ENCODE results near the gene SLC6A8. TPM values are rescaled to one million over a fixed set of nuclear protein-coding genes. Genes with fewer than 3 reads are reported as not detected.
A peak's percentile ranks its signal among the peaks of the same experiment; 100 is the strongest.

The SLC6A8 gene
- total RNA-seq, 1 donor from 2014 or later: 5.9 TPM

DNA sequence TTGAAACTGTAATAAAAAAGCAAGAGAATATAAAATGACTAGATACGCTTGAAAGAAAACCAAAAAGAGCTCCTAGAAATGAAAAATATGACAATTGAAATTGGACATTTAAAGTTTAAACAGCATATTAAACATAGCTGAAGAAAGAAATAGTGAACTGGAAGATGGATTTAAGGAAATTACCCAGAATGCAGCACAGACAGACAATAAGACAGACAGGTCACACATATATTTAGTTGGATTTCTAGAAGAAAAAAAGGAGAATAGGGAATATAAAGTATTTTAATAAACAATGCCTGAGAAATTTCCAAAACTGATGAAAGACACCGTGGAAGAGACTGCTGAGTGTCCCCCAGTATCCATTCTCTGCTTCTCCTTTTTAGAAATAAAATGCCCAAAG, 34.2 kb upstream of the SLC6A8 start:
- no peaks in the 10 kb centered on the region for H3K36me3 Mint-ChIP-seq (ENCODE audit: low read depth)
- no peaks in the 10 kb centered on the region for H3K9me3 Mint-ChIP-seq
- no peak overlapping the region for H3K27ac Mint-ChIP-seq
- intact Hi-C loops (cut with micrococcal nuclease): no loop called here
- DNase-seq (ENCODE audit: low spot score): no peak
- peaks cover 6% of the 10 kb centered on the region for H3K27me3 Mint-ChIP-seq (ENCODE audit: insufficient read depth)
- H3K4me3 Mint-ChIP-seq: no peak overlapping the region
- no peaks in the 10 kb centered on the region for H3K4me1 Mint-ChIP-seq (ENCODE audit: low read depth)

DNA sequence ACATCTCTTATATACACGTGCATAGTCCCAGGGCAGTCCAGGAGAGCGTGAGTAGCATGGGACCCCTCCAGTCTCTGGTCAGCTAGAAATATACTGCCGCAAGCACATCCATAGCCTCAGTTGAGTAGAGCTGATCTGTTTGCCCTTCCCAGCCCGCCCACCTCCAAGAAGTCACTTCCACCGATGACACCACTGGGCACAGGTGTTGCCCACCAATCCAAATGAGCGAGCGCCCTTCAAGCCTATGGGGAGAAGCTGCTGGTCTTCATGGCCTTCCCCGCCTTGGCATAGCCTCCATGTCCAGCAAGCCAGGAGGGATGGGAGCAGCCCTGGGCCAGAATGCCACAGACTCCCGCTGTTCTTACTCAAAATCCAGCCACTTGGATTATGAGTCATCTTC, 30.6 kb upstream of the SLC6A8 start:
- no peak overlapping the region for H3K27ac Mint-ChIP-seq
- H3K4me1 Mint-ChIP-seq (ENCODE audit: low read depth): no peaks in the 10 kb centered on the region
- H3K4me3 Mint-ChIP-seq: no peak overlapping the region
- H3K27me3 Mint-ChIP-seq (ENCODE audit: insufficient read depth): peaks cover 14% of the 10 kb centered on the region
- H3K36me3 Mint-ChIP-seq (ENCODE audit: low read depth): no peaks in the 10 kb centered on the region
- DNase-seq (ENCODE audit: low spot score): no peak
- intact Hi-C loops (cut with micrococcal nuclease): no loop called here
- H3K9me3 Mint-ChIP-seq: no peaks in the 10 kb centered on the region

DNA sequence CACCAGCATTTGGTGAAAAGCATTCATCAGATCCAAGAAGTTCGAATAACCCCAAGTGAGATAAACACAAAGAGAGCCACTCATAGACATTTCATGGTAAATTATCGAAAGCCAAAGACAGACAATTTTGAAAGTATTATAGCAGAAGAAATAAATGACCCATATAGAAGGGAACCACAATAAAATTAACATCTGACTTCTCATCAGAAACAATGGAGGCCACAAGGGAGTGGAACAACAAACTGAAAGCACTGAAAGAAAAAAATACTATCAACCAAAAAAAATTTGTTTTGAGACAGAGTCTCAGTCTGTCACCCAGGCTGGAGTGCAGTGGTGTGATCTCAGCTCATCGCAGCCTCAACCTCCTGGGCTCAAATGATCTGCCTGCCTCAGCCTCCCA, 28.5 kb upstream of the SLC6A8 start:
- DNase-seq (ENCODE audit: low spot score): no peak
- Mint-ChIP-seq H3K9me3 (no peaks in the 10 kb centered on the region), H3K27ac (no peak overlapping the region), H3K36me3 (ENCODE audit: low read depth) (no peaks in the 10 kb centered on the region), H3K4me1 (ENCODE audit: low read depth) (no peaks in the 10 kb centered on the region), H3K27me3 (ENCODE audit: insufficient read depth) (peaks cover 20% of the 10 kb centered on the region), H3K4me3 (no peak overlapping the region)
- intact Hi-C loops (cut with micrococcal nuclease): no loop called here

DNA sequence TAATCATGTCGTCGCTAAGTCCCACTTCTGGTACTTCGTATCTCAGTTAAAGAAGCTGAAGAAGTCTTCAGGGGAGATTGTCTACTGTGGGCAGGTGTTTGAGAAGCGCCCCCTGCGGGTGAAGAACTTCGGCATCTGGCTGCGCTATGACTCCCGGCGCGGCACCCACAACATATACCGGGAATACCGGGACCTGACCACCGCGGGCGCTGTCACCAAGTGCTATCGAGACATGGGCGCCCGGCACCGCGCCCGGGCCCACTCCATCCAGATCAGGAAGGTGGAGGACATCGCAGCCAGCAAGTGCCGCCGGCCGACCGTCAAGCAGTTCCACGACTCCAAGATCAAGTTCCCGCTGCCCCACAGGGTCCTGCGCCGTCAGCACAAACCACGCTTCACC, 25.5 kb upstream of the SLC6A8 start:
- H3K9me3 Mint-ChIP-seq: no peaks in the 10 kb centered on the region

DNA sequence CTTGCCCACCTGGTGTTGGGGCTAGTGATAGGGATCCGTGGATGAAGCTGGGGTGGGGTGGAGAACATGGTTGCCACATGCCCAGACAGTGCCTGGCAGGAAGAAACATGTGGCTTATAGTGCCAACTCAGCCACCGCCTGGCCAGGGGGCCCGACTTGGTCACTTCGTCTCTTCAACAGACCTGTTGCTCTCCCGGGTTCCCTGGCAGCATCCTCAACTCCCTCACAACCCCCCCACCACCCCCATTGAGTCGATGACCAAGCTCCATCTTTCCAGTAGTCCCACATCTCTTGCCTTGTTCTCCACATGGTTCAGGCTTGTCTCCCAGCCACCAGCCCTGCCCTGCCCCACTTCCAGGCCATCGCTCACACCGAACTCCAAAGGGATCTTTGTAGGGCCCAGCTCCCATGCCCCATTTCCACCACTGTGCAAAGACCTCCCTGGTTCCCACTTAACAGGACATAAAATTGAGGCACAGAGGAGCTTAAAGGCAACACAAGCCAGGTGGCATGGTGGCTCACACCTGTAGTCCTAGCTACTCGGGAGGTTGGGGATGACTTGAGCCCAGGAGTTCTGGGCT, 21.9 kb upstream of the SLC6A8 start:
- intact Hi-C loops (cut with micrococcal nuclease): no loop called here

More for the DNA sequence above, 25.5 kb upstream of the SLC6A8 start:
- Mint-ChIP-seq H3K27me3 (ENCODE audit: insufficient read depth) (peaks cover 21% of the 10 kb centered on the region), H3K4me1 (ENCODE audit: low read depth) (no peaks in the 10 kb centered on the region), H3K36me3 (ENCODE audit: low read depth) (no peaks in the 10 kb centered on the region), H3K4me3 (peak overlapping the region; percentile 37), H3K27ac (no peak overlapping the region)
- intact Hi-C loops (cut with micrococcal nuclease): loop anchor here (1.0 kb wide), 2 partner anchors 123 to 703 kb away; no protein-coding TSS in a partner anchor
- peak; percentile 11 for DNase-seq (ENCODE audit: low spot score)

DNA sequence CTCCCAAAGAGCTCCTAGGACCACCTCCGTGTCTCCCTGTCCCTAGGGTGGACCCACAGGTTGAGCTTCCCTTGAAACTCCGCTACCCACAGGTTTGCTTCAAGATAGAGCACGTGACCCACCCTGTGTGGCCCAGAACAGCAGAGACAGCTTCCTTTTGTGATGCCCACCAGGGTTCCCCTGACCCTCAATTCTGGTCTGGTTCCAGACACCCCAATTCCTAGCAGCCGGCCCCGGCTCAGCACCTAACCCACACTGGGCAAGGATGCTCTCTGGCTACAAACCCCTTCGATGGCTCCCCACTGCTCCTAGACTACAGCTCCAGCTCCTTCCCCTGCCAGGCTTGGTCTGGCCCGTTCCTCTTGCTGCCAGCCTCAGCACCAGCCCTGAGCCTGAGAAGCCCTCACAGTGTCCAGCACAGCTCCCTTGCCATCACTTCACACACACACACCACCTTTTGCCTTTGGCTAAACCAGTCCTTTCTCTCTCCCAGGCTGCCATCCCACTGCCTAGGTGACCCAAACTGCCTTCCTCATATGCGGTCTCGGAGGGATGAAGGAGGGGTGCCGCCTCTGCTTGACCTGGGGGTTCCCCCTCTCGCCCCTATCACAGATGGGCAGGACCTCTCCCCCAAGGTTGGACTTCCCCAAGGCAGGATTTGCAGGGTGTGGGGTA, 20.3 kb upstream of the SLC6A8 start:
- H3K27me3 Mint-ChIP-seq (ENCODE audit: insufficient read depth): peaks cover 8% of the 10 kb centered on the region
- DNase-seq (ENCODE audit: low spot score): no peak
- intact Hi-C loops (cut with micrococcal nuclease): no loop called here
- no peak overlapping the region for H3K27ac Mint-ChIP-seq
- no peaks in the 10 kb centered on the region for H3K9me3 Mint-ChIP-seq
- peak overlapping the region; percentile 79 for H3K4me3 Mint-ChIP-seq
- H3K36me3 Mint-ChIP-seq (ENCODE audit: low read depth): no peaks in the 10 kb centered on the region
- peaks cover 7% of the 10 kb centered on the region for H3K4me1 Mint-ChIP-seq (ENCODE audit: low read depth)

More for the DNA sequence above, 21.9 kb upstream of the SLC6A8 start:
- H3K36me3 Mint-ChIP-seq (ENCODE audit: low read depth): no peaks in the 10 kb centered on the region
- no peak overlapping the region for H3K4me3 Mint-ChIP-seq
- peaks cover 7% of the 10 kb centered on the region for H3K4me1 Mint-ChIP-seq (ENCODE audit: low read depth)
- H3K27me3 Mint-ChIP-seq (ENCODE audit: insufficient read depth): peaks cover 21% of the 10 kb centered on the region
- no peak for DNase-seq (ENCODE audit: low spot score)
- H3K27ac Mint-ChIP-seq: no peak overlapping the region
- H3K9me3 Mint-ChIP-seq: no peaks in the 10 kb centered on the region

DNA sequence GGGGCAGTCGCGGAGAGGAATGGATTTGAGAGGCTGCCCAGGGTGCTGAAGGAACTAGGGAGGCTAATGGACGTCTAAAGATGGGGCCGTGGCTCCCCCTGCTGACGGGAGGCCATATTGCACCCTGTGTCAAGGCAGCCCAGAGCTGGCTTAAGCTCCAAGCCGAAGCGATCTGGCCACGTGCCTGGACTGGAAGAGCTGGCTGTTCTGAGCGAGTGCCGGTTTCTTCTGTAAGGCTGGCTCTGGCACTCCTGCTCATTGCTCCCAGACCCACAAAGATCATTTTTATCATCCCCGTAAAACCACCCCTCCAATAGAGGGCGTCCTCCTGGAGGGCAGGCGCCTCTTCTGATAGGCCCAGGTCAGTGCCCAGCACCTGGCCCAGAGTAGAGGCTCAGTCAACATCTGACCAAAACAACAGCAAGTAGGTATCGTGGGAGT, 19.8 kb upstream of the SLC6A8 start:
- Mint-ChIP-seq H3K9me3 (no peaks in the 10 kb centered on the region), H3K4me1 (ENCODE audit: low read depth) (peaks cover 7% of the 10 kb centered on the region), H3K27me3 (ENCODE audit: insufficient read depth) (peaks cover 8% of the 10 kb centered on the region), H3K27ac (no peak overlapping the region), H3K36me3 (ENCODE audit: low read depth) (no peaks in the 10 kb centered on the region), H3K4me3 (peak overlapping the region; percentile 79)
- intact Hi-C loops (cut with micrococcal nuclease): loop anchor here (1.0 to 2.0 kb wide), 6 partner anchors 57 to 727 kb away; no protein-coding TSS in a partner anchor
- peak; percentile 57 for DNase-seq (ENCODE audit: low spot score)

DNA sequence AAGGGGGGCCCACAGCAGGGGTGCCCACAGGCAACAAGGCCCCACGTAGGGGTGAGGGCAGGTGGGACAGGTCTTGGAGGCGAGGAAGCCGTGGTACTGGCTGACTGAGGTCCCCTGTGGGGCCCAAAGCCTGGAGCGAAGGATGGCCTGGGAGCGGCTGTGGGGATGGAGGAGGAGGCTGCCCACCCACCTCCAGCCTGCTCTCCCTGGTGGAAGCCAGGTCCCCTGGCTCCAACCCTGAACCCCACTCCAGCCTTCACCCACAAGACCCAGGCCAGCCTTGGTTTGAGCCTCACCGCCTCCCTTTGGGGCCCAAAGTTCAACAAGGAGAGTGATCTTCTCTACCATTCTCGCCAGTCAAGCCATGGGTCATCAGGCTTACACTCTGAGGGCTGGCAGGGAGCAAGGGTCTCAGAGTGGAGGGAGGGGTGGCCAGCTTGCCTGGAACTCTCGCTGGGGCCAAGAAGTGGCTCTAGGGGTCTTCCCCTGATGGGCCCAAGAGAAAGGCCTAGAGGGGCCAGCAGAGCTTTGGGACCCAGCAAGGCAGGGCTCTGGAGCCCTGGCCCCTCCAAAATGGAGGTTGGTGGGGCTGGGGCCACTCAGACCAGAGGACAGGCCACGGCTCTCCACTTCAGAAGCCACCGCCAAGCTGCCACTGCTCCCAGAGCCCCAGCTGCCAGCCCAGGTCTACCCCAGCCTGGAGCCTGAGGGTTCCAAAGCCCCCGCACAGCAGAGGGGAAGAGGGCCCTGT, 19.1 kb upstream of the SLC6A8 start:
- Mint-ChIP-seq H3K9me3 (no peaks in the 10 kb centered on the region), H3K27me3 (ENCODE audit: insufficient read depth) (peaks cover 8% of the 10 kb centered on the region), H3K36me3 (ENCODE audit: low read depth) (no peaks in the 10 kb centered on the region), H3K4me3 (no peak overlapping the region), H3K27ac (no peak overlapping the region), H3K4me1 (ENCODE audit: low read depth) (peaks cover 7% of the 10 kb centered on the region)
- DNase-seq (ENCODE audit: low spot score): no peak
- intact Hi-C loops (cut with micrococcal nuclease): loop anchor here (1.0 to 2.0 kb wide), 6 partner anchors 58 to 728 kb away; no protein-coding TSS in a partner anchor

DNA sequence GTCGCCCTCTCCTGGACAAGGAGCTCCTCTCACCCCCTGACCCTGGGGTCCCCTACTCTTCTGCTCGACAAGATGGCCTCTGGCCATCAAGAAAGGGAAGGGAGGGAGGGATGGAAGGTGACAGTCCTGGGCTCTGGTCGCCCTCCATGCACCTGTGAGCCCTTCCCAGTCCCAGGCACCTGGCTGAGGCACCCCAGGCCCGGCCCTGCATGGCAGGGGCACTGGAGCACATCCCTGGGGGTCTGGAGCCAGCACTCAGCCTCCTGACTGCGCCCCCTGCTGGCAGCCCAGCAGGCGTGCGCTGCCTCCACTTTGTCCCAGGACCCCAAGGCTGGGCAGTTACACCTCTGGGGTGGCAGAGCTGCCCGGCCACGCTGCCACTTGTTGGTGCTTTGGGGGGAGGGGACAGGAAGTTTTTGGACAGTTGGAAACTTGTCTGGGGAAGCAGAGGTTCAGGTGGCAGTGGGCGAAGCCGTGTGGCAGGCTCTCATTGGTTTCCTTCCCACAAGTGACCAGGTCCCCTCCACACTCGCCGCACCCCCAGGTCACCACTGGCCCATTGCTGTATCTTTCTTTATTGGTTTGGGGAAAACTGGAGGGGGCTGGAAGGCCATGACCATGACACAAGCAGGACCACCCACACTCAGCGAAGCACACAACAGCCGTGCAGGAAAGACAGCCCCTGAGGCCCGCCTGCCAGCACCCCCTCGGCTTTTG, 18.4 kb upstream of the SLC6A8 start:
- peaks cover 7% of the 10 kb centered on the region for H3K4me1 Mint-ChIP-seq (ENCODE audit: low read depth)
- H3K36me3 Mint-ChIP-seq (ENCODE audit: low read depth): no peaks in the 10 kb centered on the region
- peaks cover 11% of the 10 kb centered on the region for H3K27me3 Mint-ChIP-seq (ENCODE audit: insufficient read depth)
- H3K9me3 Mint-ChIP-seq: no peaks in the 10 kb centered on the region
- no peak overlapping the region for H3K4me3 Mint-ChIP-seq
- intact Hi-C loops (cut with micrococcal nuclease): loop anchor here (2.0 kb wide), 4 partner anchors 59 to 729 kb away; no protein-coding TSS in a partner anchor
- H3K27ac Mint-ChIP-seq: no peak overlapping the region
- no peak for DNase-seq (ENCODE audit: low spot score)

DNA sequence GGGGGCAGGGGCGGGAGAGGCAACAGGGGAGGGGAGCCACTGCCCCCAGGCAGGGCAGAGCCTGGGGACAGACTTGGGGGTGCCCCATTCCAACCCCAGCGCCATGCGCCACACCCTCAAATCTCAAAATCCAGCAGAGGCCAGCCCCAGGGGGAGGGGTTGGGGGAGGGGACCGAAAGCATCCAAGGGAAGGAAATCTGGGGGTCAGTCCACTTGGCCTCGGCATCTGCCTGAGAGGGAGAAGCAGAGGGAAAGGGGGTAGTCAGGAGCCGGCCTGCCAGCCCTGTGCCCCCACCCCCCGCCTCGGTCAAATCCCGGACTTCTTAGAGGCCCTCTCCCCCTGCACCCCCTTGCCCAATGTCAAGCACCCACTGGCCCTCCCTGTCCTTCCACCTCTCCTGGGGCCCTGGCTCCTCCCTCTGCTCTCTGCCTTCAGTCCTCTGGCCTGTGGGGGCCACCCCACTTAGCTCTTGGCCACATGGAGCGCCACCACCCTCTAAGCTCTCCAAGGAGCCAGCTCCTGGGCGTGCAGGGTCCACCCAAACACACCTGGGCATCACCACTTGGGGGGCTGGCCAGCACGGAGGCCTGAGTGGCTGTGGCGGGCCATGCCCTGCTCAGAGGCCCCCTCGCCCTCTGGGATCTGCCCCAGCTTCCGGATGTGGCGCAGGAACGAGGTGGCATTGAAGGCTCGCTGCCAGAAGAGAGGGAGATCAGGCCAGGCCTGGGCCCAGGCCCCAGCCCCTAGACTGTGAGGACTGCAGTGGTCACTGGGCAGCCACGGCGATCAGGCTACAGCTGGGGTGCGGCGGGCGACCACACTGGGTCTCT, 17.6 kb upstream of the SLC6A8 start:
- Mint-ChIP-seq H3K4me3 (no peak overlapping the region), H3K36me3 (ENCODE audit: low read depth) (no peaks in the 10 kb centered on the region)
- DNase-seq (ENCODE audit: low spot score): no peak

DNA sequence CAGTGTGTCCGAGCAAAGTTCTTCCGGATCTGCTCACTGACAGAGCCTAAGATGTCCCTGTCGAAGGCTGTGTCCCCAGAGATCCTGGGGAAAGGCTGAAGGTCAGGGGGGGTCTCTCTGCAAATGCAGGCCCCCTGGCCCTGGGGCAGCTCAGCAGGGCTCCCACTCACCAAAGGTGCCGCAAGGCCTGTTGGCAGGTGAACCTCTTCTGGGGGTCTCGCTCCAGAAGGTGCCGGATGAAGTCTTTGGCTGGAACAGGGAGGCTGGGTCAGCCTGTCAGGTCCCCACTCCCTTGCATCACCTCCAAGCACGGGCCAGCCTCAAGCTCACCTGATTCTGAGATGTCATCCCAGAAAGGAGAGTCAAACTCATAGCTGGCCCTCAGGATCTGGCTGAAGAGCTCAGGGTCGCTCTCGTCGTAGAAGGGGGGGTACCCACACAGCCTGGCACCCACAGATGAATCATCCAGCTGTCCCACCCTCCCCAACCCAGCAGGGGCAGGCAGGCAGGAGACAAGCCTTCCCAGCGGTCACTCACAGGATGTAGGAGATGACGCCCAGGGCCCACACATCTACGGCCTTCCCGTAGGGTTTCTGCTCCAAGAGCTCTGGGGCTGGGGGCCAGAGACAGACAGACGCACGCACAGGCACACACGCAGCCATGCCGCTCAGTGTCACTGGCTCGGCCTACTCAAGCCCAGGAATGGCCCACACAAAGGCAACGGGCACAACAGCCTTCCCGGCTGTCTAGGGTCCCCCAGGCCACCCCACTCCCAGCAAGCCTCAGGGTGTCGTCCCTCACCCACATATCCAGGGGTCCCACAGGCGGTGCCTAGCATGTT, 16.8 kb upstream of the SLC6A8 start:
- Mint-ChIP-seq H3K4me1 (ENCODE audit: low read depth) (peaks cover 7% of the 10 kb centered on the region), H3K4me3 (no peak overlapping the region), H3K27ac (no peak overlapping the region), H3K36me3 (ENCODE audit: low read depth) (no peaks in the 10 kb centered on the region), H3K9me3 (no peaks in the 10 kb centered on the region), H3K27me3 (ENCODE audit: insufficient read depth) (peaks cover 14% of the 10 kb centered on the region)
- DNase-seq (ENCODE audit: low spot score): no peak
- intact Hi-C loops (cut with micrococcal nuclease): no loop called here

More for the DNA sequence above, 17.6 kb upstream of the SLC6A8 start:
- peaks cover 16% of the 10 kb centered on the region for H3K27me3 Mint-ChIP-seq (ENCODE audit: insufficient read depth)
- H3K4me1 Mint-ChIP-seq (ENCODE audit: low read depth): peaks cover 7% of the 10 kb centered on the region
- intact Hi-C loops (cut with micrococcal nuclease): loop anchor here (2.0 kb wide), 4 partner anchors 59 to 729 kb away; no protein-coding TSS in a partner anchor
- no peaks in the 10 kb centered on the region for H3K9me3 Mint-ChIP-seq
- no peak overlapping the region for H3K27ac Mint-ChIP-seq

All from activated T-helper 1 cell treated with anti-CD3 and anti-CD28 coated beads, Interleukin-12 subunit alpha, Interleukin-12 subunit beta, Interleukin-2, Interleukin-4 antibody, amounts not matched to agents 30 ng/mL and 10 ng/mL and 1 ng/mL, durations not matched to agents 14 hours and 24 hours and 36 hours (primary cell).